LNCAP (cell line): ENCODE data around the gene SAP30L.

Experiments used
- TF ChIP-seq, protein P1 (sequence below): fragments of 450-650 bp; IDR thresholded peaks from 2 replicates; pipeline ENCODE4 v1.5.1; 2017; ENCODE audit warnings: mild to moderate bottlenecking

SAP30L gene

DNA sequence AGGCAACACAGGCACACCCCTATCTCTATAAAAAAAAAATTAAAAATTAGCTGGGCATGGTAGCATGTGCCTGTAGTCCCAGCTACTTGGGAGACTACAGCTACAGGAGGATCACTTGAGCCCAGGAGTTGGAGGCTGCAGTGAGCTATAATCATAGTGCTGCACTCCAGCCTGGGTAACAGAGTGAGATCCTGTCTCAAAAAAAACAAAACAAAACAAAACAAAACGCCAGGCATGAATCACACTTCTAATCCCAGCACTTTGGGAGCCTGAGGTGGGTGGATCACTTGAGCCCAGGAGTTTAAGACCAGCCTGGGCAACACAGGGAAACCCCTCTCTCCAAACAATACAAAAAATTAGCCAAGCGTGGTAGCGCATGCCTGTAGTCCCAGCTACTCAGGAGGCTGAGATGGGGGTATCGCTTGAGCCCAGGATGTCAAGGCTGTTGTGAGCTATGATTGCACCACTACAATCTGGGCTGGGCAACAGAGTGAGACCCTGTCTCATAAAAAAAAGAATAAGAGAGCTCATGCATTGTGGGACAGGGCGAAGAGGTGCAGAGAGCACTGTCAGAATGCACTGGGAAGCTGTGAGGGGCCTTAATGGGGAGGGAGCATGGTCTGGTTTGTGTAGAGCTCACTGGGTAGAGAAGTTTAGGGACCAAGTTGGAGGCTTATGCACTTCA lies 8.4 kb upstream of the SAP30L start:
- TF ChIP-seq, protein P1, sequence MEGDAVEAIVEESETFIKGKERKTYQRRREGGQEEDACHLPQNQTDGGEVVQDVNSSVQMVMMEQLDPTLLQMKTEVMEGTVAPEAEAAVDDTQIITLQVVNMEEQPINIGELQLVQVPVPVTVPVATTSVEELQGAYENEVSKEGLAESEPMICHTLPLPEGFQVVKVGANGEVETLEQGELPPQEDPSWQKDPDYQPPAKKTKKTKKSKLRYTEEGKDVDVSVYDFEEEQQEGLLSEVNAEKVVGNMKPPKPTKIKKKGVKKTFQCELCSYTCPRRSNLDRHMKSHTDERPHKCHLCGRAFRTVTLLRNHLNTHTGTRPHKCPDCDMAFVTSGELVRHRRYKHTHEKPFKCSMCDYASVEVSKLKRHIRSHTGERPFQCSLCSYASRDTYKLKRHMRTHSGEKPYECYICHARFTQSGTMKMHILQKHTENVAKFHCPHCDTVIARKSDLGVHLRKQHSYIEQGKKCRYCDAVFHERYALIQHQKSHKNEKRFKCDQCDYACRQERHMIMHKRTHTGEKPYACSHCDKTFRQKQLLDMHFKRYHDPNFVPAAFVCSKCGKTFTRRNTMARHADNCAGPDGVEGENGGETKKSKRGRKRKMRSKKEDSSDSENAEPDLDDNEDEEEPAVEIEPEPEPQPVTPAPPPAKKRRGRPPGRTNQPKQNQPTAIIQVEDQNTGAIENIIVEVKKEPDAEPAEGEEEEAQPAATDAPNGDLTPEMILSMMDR = no peak

DNA sequence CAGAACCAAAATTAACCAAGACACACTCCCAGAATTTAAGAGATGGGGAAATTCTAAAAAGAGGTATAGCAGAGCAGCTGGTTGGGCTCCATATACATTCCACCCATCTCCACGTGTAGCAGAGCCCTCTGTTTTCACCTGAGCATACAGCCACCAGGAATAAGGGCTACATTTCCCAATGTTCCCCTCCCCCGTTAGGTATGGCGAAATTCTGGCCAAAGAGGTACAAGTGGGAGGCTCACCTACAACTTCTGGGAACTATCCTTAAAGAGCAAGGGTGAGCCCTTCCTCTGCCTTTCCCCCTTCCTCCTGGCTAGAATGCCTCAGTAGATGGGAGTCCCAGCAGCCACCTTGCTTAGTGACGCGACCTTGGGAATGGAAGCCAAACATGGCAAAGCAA lies 5.3 kb upstream of the SAP30L start:
- TF ChIP-seq, protein P1 = no peak

DNA sequence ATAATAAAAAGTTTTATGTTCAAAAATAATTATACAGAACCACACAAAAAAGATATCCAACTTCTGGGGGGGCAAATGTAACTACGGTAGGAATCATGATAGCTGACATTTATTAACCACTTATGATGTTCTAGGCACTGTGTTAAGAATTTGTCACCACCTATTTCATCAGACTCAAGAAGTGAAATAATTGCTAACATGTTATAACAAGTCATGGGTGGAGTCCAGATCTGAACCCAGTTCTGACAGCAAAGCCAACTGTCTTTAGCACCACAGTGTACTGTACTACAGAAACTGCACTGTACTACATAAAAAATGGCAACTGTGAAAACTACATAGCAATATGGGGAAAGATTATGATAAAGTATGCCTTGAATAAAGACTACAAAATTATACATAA lies 3.0 kb upstream of the SAP30L start:
- TF ChIP-seq, protein P1 = no peak

- TF ChIP-seq, protein P1 = no peak
Measured at GRCh38 chr5:154444556-154445421, 1.0 kb upstream of the SAP30L start.

GRCh38 chr5:154446195-154447088 lies 645 bp downstream of the SAP30L start:
- TF ChIP-seq, protein P1 = no peak

DNA sequence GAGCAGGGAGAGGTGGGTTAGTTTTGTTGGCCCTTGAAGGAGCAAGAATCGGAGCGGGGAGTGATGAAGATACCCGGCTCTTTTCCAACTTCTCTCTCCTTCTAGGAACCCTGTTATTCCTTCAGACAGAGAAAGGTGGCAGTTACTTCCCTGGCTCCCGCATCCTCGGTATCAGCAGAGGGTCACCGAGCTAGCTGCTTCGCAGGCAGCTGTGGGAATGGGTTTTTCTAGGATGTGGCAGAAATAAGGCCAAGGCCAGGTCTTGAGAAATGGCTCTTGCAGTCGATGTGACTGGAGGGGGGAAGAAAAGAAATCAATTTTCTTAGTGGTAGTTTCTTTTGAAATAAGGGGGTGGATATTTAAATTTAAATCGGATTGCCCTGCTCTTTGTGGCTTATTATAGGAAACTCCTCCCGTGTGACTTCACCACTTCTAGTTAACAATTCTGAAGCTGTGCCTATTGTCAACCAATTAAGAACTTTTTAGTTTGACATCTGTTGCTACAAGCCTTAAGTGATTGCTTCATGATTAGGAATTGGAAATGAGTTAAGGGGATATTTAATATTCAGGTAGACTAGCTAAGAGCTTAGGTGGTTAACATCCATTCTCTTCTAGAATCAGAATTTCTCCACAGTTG lies 1.4 kb downstream of the SAP30L start:
- TF ChIP-seq, protein P1 = no peak

DNA sequence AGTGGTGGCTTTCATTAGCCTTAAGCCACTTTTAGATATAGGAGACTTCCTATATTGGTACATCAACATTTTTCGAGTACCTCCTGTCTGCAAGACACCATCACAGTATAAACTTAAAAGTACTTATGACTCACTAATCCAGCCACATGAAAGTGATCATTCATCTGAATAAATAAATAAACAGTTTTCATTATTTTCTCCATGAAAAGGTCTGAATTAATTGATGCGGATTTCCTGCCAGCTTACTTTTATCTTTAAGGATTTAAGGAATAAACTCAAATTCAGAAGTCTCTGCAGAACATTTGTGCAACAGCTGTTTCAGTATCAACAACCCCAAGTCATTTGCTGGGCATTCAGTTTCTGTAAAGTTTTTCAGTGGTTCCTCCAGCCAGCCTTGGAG lies 4.0 kb downstream of the SAP30L start:
- TF ChIP-seq, protein P1 = no peak
